NCI-H2196 treated with DMSO at 0.1 percent for 48 hours (cell line): ENCODE data around the gene KRCC1.
"Not testable (repeated sequence)": the region's sequence is repeated elsewhere in the genome, so short reads cannot be mapped to it uniquely, and the experiment has no call there.

Source experiments
- DNase-seq: peaks from one replicate; lab custom pipeline; 2025; ENCODE audit not compliant: unreplicated experiment; lab: John Stamatoyannopoulos, UW

KRCC1 gene

GRCh38 chr2:88077080-88077479, 21.5 kb upstream of the KRCC1 start:
- DNase-seq: no peak

DNA sequence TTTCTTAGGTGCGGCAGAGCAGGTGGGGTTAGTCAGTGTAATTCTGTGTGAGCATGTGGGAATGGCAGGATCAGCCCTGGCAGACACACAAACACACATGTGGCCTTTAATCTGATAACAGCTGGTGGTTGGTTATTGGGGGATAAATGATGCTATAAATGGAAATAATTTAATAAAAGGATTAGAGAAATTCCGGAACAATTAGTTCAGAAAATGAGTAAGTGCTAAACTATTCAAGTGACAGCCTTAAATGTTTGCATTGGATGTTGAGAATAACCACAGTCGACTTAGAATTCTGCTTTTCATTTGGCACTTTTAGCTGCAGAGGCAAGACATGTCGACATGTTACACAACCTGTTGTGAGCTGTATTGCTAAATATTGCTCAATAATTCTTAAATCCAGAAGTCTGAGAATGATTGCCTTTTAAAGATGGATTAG, 19.3 kb upstream of the KRCC1 start:
- no peak for DNase-seq

- no peak for DNase-seq
Observed at GRCh38 chr2:88074150-88074549, 18.6 kb upstream of the KRCC1 start.

DNA sequence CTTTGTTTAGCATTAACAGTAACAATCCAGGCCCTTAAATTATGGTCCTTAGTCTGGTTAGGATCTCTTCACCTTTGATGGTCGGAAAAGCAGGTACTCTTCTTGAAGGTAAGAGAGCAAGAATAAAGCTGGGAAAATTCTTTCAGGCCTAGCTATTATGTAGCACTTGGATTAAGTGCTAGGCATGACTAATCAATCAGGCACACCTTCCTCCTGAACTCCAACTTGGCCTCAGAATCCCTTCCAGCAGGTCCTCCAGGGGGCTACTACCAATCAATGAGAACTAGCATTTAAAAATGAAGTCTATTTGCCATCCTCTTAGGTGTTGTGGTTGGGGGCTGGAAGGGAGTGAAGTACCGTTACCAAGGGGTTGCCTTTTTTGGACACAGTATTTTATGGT, 15.8 kb upstream of the KRCC1 start:
- no peak for DNase-seq

GRCh38 chr2:88070055-88070454, 14.5 kb upstream of the KRCC1 start:
- DNase-seq: no peak

- no peak for DNase-seq
Observed at GRCh38 chr2:88069117-88069516, 13.5 kb upstream of the KRCC1 start.

- DNase-seq: no peak
Observed at GRCh38 chr2:88068044-88068443, 12.5 kb upstream of the KRCC1 start.

DNA sequence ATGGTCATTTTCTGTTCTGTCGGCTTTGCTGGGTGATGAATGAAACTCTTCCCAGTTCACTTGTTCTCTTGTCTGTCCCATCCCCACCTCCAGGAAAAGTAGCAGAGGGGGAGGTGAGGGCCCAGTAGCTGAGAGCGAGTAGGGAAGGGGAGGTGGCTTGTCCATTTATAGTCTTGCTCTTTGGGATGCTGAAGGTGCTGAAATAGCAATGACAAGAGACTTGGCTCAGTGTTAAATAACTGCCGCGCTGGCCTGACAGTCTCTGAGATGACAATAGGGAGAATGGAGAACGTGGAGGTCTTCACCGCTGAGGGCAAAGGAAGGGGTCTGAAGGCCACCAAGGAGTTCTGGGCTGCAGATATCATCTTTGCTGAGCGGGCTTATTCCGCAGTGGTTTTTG, 12.0 kb upstream of the KRCC1 start, which contains the start of gene SMYD1:
Gene SMYD1 (plus strand): TSS at position 228 of the 400 bp plus-strand sequence. CDS start 40 bp downstream, at position 268.
- no peak for DNase-seq

DNA sequence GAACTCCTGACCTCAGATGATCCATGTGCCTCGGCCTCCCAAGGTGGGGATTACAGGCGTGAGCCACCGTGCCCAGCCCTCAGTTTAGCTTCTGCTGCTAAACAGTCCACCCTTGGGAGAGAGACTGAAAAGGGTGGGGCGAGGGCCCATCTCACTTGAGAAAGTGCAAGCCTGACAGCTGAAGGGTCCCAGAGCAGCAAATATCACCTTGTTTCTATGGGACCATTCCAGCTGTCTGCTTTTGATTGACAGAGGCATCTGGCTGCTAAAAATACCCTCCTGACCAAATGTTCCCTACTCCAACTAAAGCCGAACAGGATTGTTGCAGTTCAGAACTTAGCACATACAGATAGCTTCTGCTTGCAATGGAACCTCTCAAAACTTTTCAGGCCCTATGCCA, 11.6 kb upstream of the KRCC1 start:
- no peak for DNase-seq

GRCh38 chr2:88066543-88066942, 11.0 kb upstream of the KRCC1 start:
- no peak for DNase-seq

DNA sequence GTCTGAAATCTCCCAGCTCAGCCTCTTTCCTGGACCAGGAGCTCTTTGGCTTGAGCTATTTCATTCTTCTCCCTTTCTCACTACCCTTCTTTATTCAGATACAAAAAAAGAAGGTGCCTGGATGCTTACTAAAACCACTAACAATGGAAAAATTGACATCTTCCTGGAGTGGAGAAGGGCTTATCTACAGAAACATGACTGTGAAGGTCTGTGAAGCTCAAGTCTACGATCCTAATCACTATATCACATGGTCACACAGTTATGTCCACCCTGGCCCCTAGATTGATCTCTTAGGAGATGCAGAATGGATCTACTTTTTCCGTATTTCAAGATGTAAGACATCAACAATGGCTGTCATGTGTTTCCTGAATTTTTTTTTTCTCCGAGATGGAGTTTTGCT, 5.7 kb upstream of the KRCC1 start:
- no peak for DNase-seq

GRCh38 chr2:88060907-88061275, 5.3 kb upstream of the KRCC1 start:
- no peak for DNase-seq

DNA sequence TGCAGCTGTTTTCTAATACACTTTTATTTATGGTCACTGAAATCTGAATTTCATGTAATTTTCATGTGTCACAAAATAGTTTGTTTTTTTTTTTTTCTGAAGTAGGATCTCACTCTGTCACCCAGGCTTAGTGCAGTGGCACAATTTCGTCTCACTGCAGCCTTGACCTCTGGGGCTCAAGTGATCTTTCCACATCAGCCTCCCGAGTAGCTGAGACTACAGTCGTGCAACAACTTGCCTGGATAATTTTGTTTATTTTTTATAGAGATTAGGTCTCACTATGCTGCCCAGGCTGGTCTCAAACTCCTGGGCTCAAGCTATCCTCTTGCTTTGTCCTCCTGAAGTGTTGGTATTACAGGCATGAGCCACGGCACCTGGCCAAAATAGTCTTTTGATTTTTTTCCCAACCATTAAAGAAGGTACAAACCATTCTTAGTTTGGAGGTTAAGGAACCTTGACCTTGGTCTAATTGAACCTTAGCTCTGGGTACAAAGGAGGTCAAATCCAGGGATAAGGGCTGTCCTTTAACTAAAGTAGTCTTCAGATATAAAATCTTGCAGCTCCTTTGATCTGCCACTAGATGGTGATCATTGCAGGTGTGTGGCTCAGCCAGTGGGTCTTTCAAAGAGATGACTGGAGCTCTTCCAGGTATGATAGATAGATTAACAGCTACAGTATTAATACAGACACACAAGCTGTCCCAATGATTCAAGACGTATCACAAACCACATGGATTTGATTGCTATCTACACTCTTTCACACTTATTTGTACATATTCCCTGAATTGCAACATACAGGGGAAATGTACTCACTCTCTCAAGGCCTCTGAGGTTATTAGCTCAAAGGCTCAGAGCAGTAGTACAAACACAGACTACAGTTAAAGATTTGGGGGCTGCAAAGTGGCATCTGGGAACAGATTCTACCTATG, 4.7 kb upstream of the KRCC1 start:
- DNase-seq: peak; percentile 23

DNA sequence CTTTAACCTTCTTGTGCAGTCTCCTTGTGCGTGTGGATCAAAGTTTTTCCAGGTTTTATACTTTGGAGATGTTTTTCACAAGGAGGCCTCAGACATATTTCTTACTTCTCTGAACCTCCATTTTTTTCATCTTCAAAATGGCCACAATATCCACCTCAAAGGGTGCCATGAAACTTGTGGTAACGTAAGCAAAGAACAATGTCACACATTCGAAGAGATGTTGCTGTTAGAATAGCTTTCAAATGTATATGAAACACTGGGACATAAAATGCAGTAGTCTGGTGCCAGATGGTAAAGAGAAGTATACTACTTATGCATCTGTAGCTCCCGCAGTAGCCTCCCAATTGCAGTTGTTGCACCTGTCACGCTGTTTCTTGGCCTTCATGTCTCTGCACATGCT, 2.6 kb upstream of the KRCC1 start:
- no peak for DNase-seq

DNA sequence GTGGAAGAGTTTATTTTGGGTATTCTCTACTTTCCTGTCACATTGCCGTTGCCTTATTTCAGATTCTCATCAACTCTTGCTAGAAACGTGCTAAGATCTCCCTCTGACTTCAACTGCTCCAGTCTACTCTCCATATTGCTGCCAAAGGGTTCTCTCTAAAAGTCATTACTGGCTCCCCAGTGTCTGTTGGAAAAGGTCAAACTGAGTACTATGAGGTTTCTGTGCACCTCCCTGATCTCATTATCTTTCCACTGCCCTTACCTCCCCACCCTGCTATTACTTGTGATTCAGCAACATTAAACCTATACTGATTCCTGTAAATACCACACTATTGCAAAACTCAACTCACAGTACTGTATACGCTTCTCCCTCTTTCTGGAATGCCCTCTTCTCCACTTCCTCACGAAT, 1.9 kb upstream of the KRCC1 start:
- no peak for DNase-seq

- DNase-seq: no peak
Observed at GRCh38 chr2:88054782-88055370, 707 bp downstream of the KRCC1 start.

- DNase-seq: no peak
Observed at GRCh38 chr2:88053934-88054781, 1.4 kb downstream of the KRCC1 start.

DNA sequence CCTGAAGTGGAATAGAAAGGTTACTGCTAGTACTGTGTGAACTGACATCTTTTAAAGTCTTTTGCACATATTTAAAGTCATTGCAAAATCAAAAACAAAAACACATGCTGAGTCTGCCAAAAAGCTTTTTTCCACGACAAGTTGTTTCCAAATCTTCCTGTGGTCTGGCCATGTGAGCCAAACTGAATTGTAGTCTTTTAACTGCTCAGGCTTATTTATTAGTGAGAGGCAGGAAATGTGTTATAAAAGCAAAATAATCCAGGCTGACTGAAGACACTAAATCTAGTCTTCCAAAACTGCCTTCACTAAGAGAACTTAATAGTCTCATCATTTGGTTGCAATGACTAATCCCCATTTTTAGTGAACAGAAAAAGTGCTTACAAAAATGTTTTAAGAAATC, 2.3 kb downstream of the KRCC1 start:
- DNase-seq: no peak

DNA sequence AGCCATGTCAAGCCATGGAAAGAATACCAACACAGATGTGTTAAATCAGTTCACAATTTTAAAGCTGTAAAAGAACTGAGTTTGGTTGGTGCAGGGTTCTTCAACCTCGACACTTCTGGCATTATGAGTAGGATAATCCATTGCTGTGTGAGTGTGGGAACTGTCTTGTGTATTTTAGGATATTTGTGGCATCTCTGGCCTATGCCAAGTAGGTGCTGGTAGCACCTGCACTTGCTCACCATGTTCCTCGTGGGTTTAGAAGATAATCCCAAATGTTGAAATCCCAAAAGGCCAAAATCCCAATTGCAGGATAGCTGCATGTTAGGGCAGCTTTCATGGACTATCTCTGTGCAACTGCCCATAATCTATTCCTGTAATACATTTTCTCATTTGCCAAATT, 3.8 kb downstream of the KRCC1 start:
- no peak for DNase-seq

- DNase-seq: no peak
Observed at GRCh38 chr2:88049622-88050021, 6.0 kb downstream of the KRCC1 start.

- DNase-seq: no peak
Observed at GRCh38 chr2:88048541-88048940, 7.0 kb downstream of the KRCC1 start.

DNA sequence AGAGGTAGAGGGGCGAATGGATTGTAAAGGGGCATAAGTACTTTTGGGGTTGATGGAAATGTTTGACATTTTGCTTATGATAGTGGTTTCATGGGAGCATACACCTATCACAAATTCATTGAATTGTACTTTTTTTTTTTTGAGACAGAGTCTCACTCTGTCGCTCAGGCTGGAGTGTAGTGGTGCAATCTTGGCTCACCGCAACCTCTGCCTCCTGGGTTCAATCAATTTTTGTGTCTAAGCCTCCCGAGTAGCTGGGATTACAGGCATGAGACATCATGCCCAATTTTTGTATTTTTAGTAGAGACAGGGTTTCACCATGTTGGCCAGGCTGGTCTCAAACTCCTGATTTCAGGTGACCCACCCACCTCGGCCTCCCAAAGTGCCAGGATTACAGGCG, 10.0 kb downstream of the KRCC1 start:
- not testable (repeated sequence) for DNase-seq
